A549 (cell line): Measurements from ENCODE around the gene IFIT1.

Experiments
- GATA3 ChIP-seq: IDR thresholded peaks from 2 replicates; pipeline ENCODE4 v1.6.1; 2012; ENCODE audit warnings: borderline replicate concordance
- HDAC2 ChIP-seq: fragments of 200-600 bp; sonication (generic); IDR thresholded peaks from 2 replicates; pipeline ENCODE4 v1.6.1; 2016
- JUN ChIP-seq, 2 experiments: fragments of >200 bp; sonication (Bioruptor Twin); formaldehyde crosslinking; IDR thresholded peaks; 2 replicates in 1 of 2; 3 replicates in 1 of 2; pipeline ENCODE4 v1.6.1; 2016 to 2017
- NFE2L2 ChIP-seq: fragments of 150-350 bp; conservative IDR thresholded peaks from 2 replicates; pipeline ENCODE4 v1.6.1; 2014; ENCODE audit warnings: low read length
- POLR2A ChIP-seq: IDR thresholded peaks from 2 replicates; pipeline ENCODE4 v1.6.1; 2012; ENCODE audit warnings: mild to moderate bottlenecking, low read length
- TF ChIP-seq, protein P1 (sequence below): fragments of >200 bp; sonication (Bioruptor Twin); formaldehyde crosslinking; IDR thresholded peaks from 3 replicates; pipeline ENCODE4 v1.5.1; 2016

DNA sequence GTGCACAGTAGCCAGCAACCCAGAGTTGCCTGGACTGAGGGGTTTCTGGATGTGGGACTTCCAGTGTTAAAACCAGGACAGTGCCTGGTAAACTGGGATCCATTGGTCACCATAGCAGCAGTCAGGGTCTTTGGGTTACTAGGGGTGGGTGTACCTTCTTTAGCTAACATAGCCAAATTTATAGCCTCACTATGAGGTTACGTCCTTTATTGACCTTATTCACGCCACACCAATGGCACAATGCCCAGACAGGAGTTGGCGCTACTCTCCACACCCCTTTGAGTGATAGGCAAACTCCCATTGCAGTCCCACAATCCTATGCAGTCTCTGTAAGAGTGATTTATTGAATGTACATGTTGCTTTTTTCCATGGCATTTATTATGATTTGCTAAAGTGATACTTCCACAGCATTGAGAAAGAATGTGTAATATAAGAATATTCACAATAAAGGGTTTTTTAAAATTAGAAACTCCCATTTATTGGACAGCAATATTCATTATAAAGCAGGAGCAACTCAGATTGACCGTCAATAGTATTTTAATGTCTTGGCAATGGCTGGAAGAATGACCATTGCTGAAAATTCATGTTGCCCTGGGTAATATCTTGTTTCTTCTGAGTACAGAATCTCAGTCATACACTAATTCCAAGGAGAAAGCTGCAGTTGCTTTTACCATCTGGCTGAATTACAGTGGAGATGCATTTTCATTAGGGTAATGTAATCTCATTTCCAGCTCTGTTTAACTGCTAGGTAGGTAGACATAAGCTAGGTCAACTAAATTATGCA is 48.0 kb downstream of the IFIT1 start:
- no peak for TF ChIP-seq HDAC2
- TF ChIP-seq NFE2L2, result no peak
- TF ChIP-seq, protein P1, sequence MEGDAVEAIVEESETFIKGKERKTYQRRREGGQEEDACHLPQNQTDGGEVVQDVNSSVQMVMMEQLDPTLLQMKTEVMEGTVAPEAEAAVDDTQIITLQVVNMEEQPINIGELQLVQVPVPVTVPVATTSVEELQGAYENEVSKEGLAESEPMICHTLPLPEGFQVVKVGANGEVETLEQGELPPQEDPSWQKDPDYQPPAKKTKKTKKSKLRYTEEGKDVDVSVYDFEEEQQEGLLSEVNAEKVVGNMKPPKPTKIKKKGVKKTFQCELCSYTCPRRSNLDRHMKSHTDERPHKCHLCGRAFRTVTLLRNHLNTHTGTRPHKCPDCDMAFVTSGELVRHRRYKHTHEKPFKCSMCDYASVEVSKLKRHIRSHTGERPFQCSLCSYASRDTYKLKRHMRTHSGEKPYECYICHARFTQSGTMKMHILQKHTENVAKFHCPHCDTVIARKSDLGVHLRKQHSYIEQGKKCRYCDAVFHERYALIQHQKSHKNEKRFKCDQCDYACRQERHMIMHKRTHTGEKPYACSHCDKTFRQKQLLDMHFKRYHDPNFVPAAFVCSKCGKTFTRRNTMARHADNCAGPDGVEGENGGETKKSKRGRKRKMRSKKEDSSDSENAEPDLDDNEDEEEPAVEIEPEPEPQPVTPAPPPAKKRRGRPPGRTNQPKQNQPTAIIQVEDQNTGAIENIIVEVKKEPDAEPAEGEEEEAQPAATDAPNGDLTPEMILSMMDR, result no peak
- no peak for TF ChIP-seq POLR2A
- TF ChIP-seq GATA3, result no peak
- TF ChIP-seq JUN (IDR thresholded peaks at IDR 0.05), result no peak
